ENCODE results near the gene B4GALT5.

Gene B4GALT5

GRCh38 chr20:49756241-49756640 lies 42.6 kb upstream of the B4GALT5 start:
- no peak overlapping the region for H3K4me3 ChIP-seq (replicated peaks; ENCODE audit: low read depth, low read length)
- no peak for TF ChIP-seq CTCF (IDR thresholded peaks at IDR 0.05; ENCODE audit: low read length, missing control alignments)
- no peak for DNase-seq (ENCODE audit: low read depth)

DNA sequence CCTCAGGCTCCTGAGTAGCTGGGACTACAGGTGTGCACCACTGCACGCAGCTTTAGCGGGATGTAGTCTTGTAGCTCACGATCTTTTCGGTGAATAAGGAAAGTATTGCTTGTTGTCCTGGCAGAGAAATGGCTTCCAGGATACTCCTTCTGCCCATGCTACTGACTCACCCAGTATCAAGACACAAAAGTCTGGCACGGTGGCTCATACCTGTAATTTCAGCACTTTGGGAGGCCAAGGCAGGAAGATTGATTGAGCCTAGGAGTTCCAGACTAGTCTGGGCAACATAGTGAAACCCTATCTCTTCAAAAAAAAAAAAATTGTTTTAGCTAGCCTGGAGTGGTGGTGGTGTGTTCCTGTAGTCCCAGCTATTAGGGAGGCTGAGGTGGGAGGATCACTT lies 40.9 kb upstream of the B4GALT5 start:
- no peak for TF ChIP-seq CTCF (IDR thresholded peaks at IDR 0.05; ENCODE audit: low read length, missing control alignments)
- DNase-seq (ENCODE audit: low read depth), result no peak
- H3K4me3 ChIP-seq (replicated peaks; ENCODE audit: low read depth, low read length), result no peak overlapping the region

GRCh38 chr20:49753133-49753532 lies 39.5 kb upstream of the B4GALT5 start:
- no peak for TF ChIP-seq CTCF (IDR thresholded peaks at IDR 0.05; ENCODE audit: low read length, missing control alignments)
- H3K4me3 ChIP-seq (replicated peaks; ENCODE audit: low read depth, low read length), result no peak overlapping the region
- DNase-seq (ENCODE audit: low read depth), result peak; percentile 14

GRCh38 chr20:49752201-49752903 lies 38.7 kb upstream of the B4GALT5 start:
- TF ChIP-seq CTCF (IDR thresholded peaks at IDR 0.05; ENCODE audit: low read length, missing control alignments), result no peak
- no peak overlapping the region for H3K4me3 ChIP-seq (replicated peaks; ENCODE audit: low read depth, low read length)
- DNase-seq (ENCODE audit: low read depth), result no peak

- no peak for TF ChIP-seq CTCF (IDR thresholded peaks at IDR 0.05; ENCODE audit: low read length, missing control alignments)
- H3K4me3 ChIP-seq (replicated peaks; ENCODE audit: low read depth, low read length), result no peak overlapping the region
Observed at GRCh38 chr20:49751397-49751736, 37.7 kb upstream of the B4GALT5 start.

GRCh38 chr20:49750611-49751396 lies 37.1 kb upstream of the B4GALT5 start:
- H3K4me3 ChIP-seq (replicated peaks; ENCODE audit: low read depth, low read length), result no peak overlapping the region
- no peak for TF ChIP-seq CTCF (IDR thresholded peaks at IDR 0.05; ENCODE audit: low read length, missing control alignments)
- DNase-seq (ENCODE audit: low read depth), result no peak

More at GRCh38 chr20:49751397-49751736, 37.7 kb upstream of the B4GALT5 start:
- DNase-seq (ENCODE audit: low read depth), result peak; percentile 26
